ENCODE results near the gene CCL13. TPM values are rescaled to one million over a fixed set of nuclear protein-coding genes. Genes with fewer than 3 reads are reported as not detected.

CCL13 gene
- total RNA-seq, 1 experiment from 2014 or later: not detected

- H3K27me3 ChIP-seq: peaks cover 14% of the 10 kb centered on the region; the same call in 1 of the 2 replicates
- no peaks in the 10 kb centered on the region for H3K36me3 ChIP-seq
- no peak overlapping the region for H3K27ac ChIP-seq
- DNase-seq: no peak
- H3K9me3 ChIP-seq (replicated peaks): no peaks in the 10 kb centered on the region
- H3K4me1 ChIP-seq: peaks cover 16% of the 10 kb centered on the region
- H3K4me3 ChIP-seq: no peak overlapping the region
Measured at GRCh38 chr17:34386343-34386696, 30.0 kb downstream of the CCL13 start.

GRCh38 chr17:34386697-34387550 lies 30.6 kb downstream of the CCL13 start:
- DNase-seq: peak; percentile 16 to 18
- H3K27me3 ChIP-seq: peaks cover 14% of the 10 kb centered on the region; the same call in 1 of the 2 replicates
- no peaks in the 10 kb centered on the region for H3K36me3 ChIP-seq

GRCh38 chr17:34387566-34387965 lies 31.3 kb downstream of the CCL13 start:
- Histone ChIP-seq H3K36me3 (no peaks in the 10 kb centered on the region), H3K9me3 (replicated peaks) (no peaks in the 10 kb centered on the region), H3K4me3 (no peak overlapping the region), H3K4me1 (peaks cover 15% of the 10 kb centered on the region), H3K27ac (no peak overlapping the region), H3K27me3 (peaks cover 14% of the 10 kb centered on the region; the same call in 1 of the 2 replicates)
- no peak for DNase-seq

More at GRCh38 chr17:34386697-34387550, 30.6 kb downstream of the CCL13 start:
- Histone ChIP-seq H3K4me1 (peaks cover 16% of the 10 kb centered on the region), H3K4me3 (no peak overlapping the region), H3K27ac (no peak overlapping the region), H3K9me3 (replicated peaks) (no peaks in the 10 kb centered on the region)

- no peak for DNase-seq
- Histone ChIP-seq H3K9me3 (replicated peaks) (no peaks in the 10 kb centered on the region), H3K4me1 (peaks cover 13% of the 10 kb centered on the region), H3K36me3 (no peaks in the 10 kb centered on the region), H3K27me3 (peaks cover 14% of the 10 kb centered on the region; the same call in 1 of the 2 replicates), H3K4me3 (no peak overlapping the region), H3K27ac (no peak overlapping the region)
Measured at GRCh38 chr17:34389126-34389750, 33.0 kb downstream of the CCL13 start.

- Histone ChIP-seq H3K27me3 (peaks cover 14% of the 10 kb centered on the region; the same call in 1 of the 2 replicates), H3K4me1 (peaks cover 4% of the 10 kb centered on the region; the same call in 1 of the 2 replicates), H3K4me3 (no peak overlapping the region), H3K9me3 (replicated peaks) (no peaks in the 10 kb centered on the region), H3K27ac (no peak overlapping the region), H3K36me3 (no peaks in the 10 kb centered on the region)
- DNase-seq: no peak
Measured at GRCh38 chr17:34390649-34391048, 34.4 kb downstream of the CCL13 start.

- Histone ChIP-seq H3K9me3 (replicated peaks) (no peaks in the 10 kb centered on the region), H3K27ac (no peak overlapping the region), H3K4me1 (peaks cover 3% of the 10 kb centered on the region; the same call in 1 of the 2 replicates), H3K36me3 (no peaks in the 10 kb centered on the region), H3K4me3 (no peak overlapping the region), H3K27me3 (peaks cover 14% of the 10 kb centered on the region; the same call in 1 of the 2 replicates)
- DNase-seq: no peak
Measured at GRCh38 chr17:34391241-34391640, 35.0 kb downstream of the CCL13 start.

- Histone ChIP-seq H3K4me1 (no peaks in the 10 kb centered on the region), H3K36me3 (no peaks in the 10 kb centered on the region), H3K27ac (no peak overlapping the region), H3K9me3 (replicated peaks) (no peaks in the 10 kb centered on the region), H3K4me3 (no peak overlapping the region), H3K27me3 (0 out of 2 replicates have a peak, but pooled peaks cover 4% of the 10 kb centered on the region)
- no peak for DNase-seq
Measured at GRCh38 chr17:34393401-34393800, 37.1 kb downstream of the CCL13 start.

- H3K27me3 ChIP-seq: no peaks in the 10 kb centered on the region
- no peak overlapping the region for H3K27ac ChIP-seq
- no peak for DNase-seq
- H3K4me3 ChIP-seq: no peak overlapping the region
- H3K4me1 ChIP-seq: no peaks in the 10 kb centered on the region
- H3K36me3 ChIP-seq: no peaks in the 10 kb centered on the region
- no peaks in the 10 kb centered on the region for H3K9me3 ChIP-seq (replicated peaks)
Measured at GRCh38 chr17:34397265-34397664, 41.0 kb downstream of the CCL13 start.

GRCh38 chr17:34398990-34399389 lies 42.7 kb downstream of the CCL13 start:
- Histone ChIP-seq H3K36me3 (no peaks in the 10 kb centered on the region), H3K27ac (no peak overlapping the region), H3K9me3 (replicated peaks) (no peaks in the 10 kb centered on the region), H3K4me3 (no peak overlapping the region), H3K4me1 (no peaks in the 10 kb centered on the region), H3K27me3 (no peaks in the 10 kb centered on the region)
- DNase-seq: no peak

- no peaks in the 10 kb centered on the region for H3K36me3 ChIP-seq
- no peaks in the 10 kb centered on the region for H3K9me3 ChIP-seq (replicated peaks)
- H3K4me3 ChIP-seq: no peak overlapping the region
- DNase-seq: no peak
- no peaks in the 10 kb centered on the region for H3K4me1 ChIP-seq
- no peaks in the 10 kb centered on the region for H3K27me3 ChIP-seq
- no peak overlapping the region for H3K27ac ChIP-seq
Measured at GRCh38 chr17:34399725-34400124, 43.4 kb downstream of the CCL13 start.

- DNase-seq: no peak
- no peak overlapping the region for H3K4me3 ChIP-seq
- H3K4me1 ChIP-seq: no peaks in the 10 kb centered on the region
- H3K9me3 ChIP-seq (replicated peaks): no peaks in the 10 kb centered on the region
- H3K36me3 ChIP-seq: no peaks in the 10 kb centered on the region
- H3K27ac ChIP-seq: no peak overlapping the region
- no peaks in the 10 kb centered on the region for H3K27me3 ChIP-seq
Measured at GRCh38 chr17:34400301-34400931, 44.1 kb downstream of the CCL13 start.

GRCh38 chr17:34401165-34401564 lies 44.9 kb downstream of the CCL13 start:
- H3K4me1 ChIP-seq: no peaks in the 10 kb centered on the region
- H3K9me3 ChIP-seq (replicated peaks): no peaks in the 10 kb centered on the region
- H3K36me3 ChIP-seq: no peaks in the 10 kb centered on the region

GRCh38 chr17:34403006-34403405 lies 46.7 kb downstream of the CCL13 start:
- Histone ChIP-seq H3K4me1 (no peaks in the 10 kb centered on the region), H3K4me3 (no peak overlapping the region), H3K9me3 (replicated peaks) (no peaks in the 10 kb centered on the region), H3K27ac (no peak overlapping the region), H3K27me3 (no peaks in the 10 kb centered on the region), H3K36me3 (no peaks in the 10 kb centered on the region)
- no peak for DNase-seq

More at GRCh38 chr17:34401165-34401564, 44.9 kb downstream of the CCL13 start:
- DNase-seq: no peak
- H3K4me3 ChIP-seq: no peak overlapping the region
- H3K27me3 ChIP-seq: no peaks in the 10 kb centered on the region
- no peak overlapping the region for H3K27ac ChIP-seq

GRCh38 chr17:34406226-34406625 lies 49.9 kb downstream of the CCL13 start:
- Histone ChIP-seq H3K4me1 (no peaks in the 10 kb centered on the region), H3K36me3 (no peaks in the 10 kb centered on the region; the same call in 1 of the 2 replicates), H3K27me3 (peaks cover 9% of the 10 kb centered on the region), H3K4me3 (no peak overlapping the region), H3K9me3 (replicated peaks) (no peaks in the 10 kb centered on the region), H3K27ac (no peak overlapping the region)
- DNase-seq: no peak
